Endothelial cell of umbilical vein (primary cell): Measurements from ENCODE around the gene MPPE1. TPM values are rescaled to one million over a fixed set of nuclear protein-coding genes. Genes with fewer than 3 reads are reported as not detected.

Experiments
- BruUV-seq: library from RNA; stranded (reverse); fragments of 400-500 nt; replicated peaks from 2 replicates; lab custom pipeline; 2021; lab: Mats Ljungman, UMichigan
- CTCF ChIA-PET: fragments of 300-600, 350-600 bp; sonication (Branson Sonifier 250); formaldehyde crosslinking; loops from one replicate; lab custom pipeline; 2021; ENCODE audit warnings: antibody characterized with exemption, inconsistent platforms; lab: Charles Lee
- POLR2A ChIA-PET: fragments of 300-600, 350-600 bp; sonication (Branson Sonifier 250); formaldehyde crosslinking; loops from one replicate; lab custom pipeline; 2021; ENCODE audit warnings: antibody characterized with exemption, inconsistent platforms; lab: Charles Lee
- DNase-seq: peaks from one replicate; pipeline ENCODE4 v3.0.0-alpha.2; 2011; ENCODE audit warnings: low read depth, low spot score
- FAIRE-seq: peaks from 2 replicates; lab custom pipeline; 2011; peaks lifted over from hg19 to GRCh38; lab: Jason Lieb, UNC
- H2AFZ ChIP-seq: 2 replicates; pipeline ENCODE4 v1.6.0; 2012; ENCODE audit warnings: low read depth, low read length, control low read depth, inconsistent platforms
- H3K27ac ChIP-seq: 2 replicates; pipeline ENCODE4 v1.5.1; 2011; ENCODE audit warnings: low read depth, mild to moderate bottlenecking, control low read depth, low read length, moderate library complexity; ENCODE audit not compliant: insufficient read depth
- H3K27me3 ChIP-seq, 2 experiments: 2 replicates each; pipeline versions ENCODE4 v1.6.0 to v1.6.1; 2011; ENCODE audit warnings: low read length in 2 of 2, mixed read lengths in 1 of 2; ENCODE audit not compliant: control insufficient read depth in 2 of 2, insufficient read depth in 2 of 2
- H3K36me3 ChIP-seq, 2 experiments: 2 replicates in 1 of 2; 3 replicates in 1 of 2; pipeline ENCODE4 v1.5.1; 2011; ENCODE audit warnings: low read length in 2 of 2, mild to moderate bottlenecking in 1 of 2, moderate library complexity in 1 of 2; ENCODE audit not compliant: control insufficient read depth in 2 of 2, insufficient read depth in 2 of 2; ENCODE audit errors: extremely low read depth in 1 of 2
- H3K4me1 ChIP-seq: 3 replicates; pipeline ENCODE4 v1.5.1; 2011; ENCODE audit warnings: mild to moderate bottlenecking, low read length; ENCODE audit not compliant: control insufficient read depth, insufficient read depth; ENCODE audit errors: extremely low read depth
- H3K4me2 ChIP-seq: 2 replicates; pipeline ENCODE4 v1.6.1; 2011; ENCODE audit warnings: low read length, control low read depth, mixed read lengths; ENCODE audit not compliant: insufficient read depth
- H3K4me3 ChIP-seq, 3 experiments: fragments of 200-600 bp in 1 of 3; sonication (generic), shearing (Covaris generic) in 1 of 3; replicated peaks in 1 of 3; 2 replicates each; pipeline ENCODE4 v1.5.1; 2011 to 2016; ENCODE audit warnings: control low read depth in 3 of 3, low read length in 3 of 3, mild to moderate bottlenecking in 2 of 3, inconsistent platforms in 1 of 3, low read depth in 1 of 3, moderate library complexity in 1 of 3; ENCODE audit not compliant: insufficient read depth in 1 of 3
- H3K79me2 ChIP-seq: 2 replicates; pipeline ENCODE4 v1.6.0; 2012; ENCODE audit warnings: low read length, inconsistent platforms; ENCODE audit not compliant: control insufficient read depth, insufficient read depth
- H3K9ac ChIP-seq: replicated peaks from 2 replicates; pipeline ENCODE3; 2011; ENCODE audit warnings: low read length, control low read depth; ENCODE audit not compliant: insufficient read depth; ENCODE audit errors: extremely low read depth
- H3K9me1 ChIP-seq: replicated peaks from 3 replicates; pipeline ENCODE4 v1.6.0; 2011; ENCODE audit warnings: mild to moderate bottlenecking, low read length; ENCODE audit not compliant: control insufficient read depth, insufficient read depth; ENCODE audit errors: extremely low read depth
- H3K9me3 ChIP-seq: replicated peaks from 2 replicates; pipeline ENCODE4 v1.5.1; 2012; ENCODE audit warnings: low read length, inconsistent platforms; ENCODE audit not compliant: control insufficient read depth, insufficient read depth
- H4K20me1 ChIP-seq: replicated peaks from 2 replicates; pipeline ENCODE3; 2011; ENCODE audit warnings: mild to moderate bottlenecking, low read length; ENCODE audit not compliant: control insufficient read depth, insufficient read depth; ENCODE audit errors: extremely low read depth
- CTCF ChIP-seq, 2 donors: IDR thresholded peaks; 1 replicate in 1 of 2; 2 replicates in 1 of 2; pipeline ENCODE4 v1.5.1; 2011; ENCODE audit warnings: low read length in 2 of 2, mild to moderate bottlenecking in 2 of 2, moderate library complexity in 2 of 2, control low read depth in 1 of 2, inconsistent platforms in 1 of 2, low read depth in 1 of 2; ENCODE audit not compliant: insufficient read depth in 1 of 2; ENCODE audit errors: extremely low read depth in 1 of 2
- EZH2 ChIP-seq: IDR thresholded peaks from 2 replicates; pipeline ENCODE4 v1.6.1; 2012; ENCODE audit warnings: borderline replicate concordance, low read depth, mild to moderate bottlenecking, moderate library complexity, low read length, inconsistent platforms; ENCODE audit not compliant: severe bottlenecking
- FOS ChIP-seq: IDR thresholded peaks from 2 replicates; pipeline ENCODE4 v1.6.1; 2011; ENCODE audit warnings: mild to moderate bottlenecking, low read length, moderate library complexity, borderline replicate concordance; ENCODE audit not compliant: insufficient read depth
- GATA2 ChIP-seq: IDR thresholded peaks from 2 replicates; pipeline ENCODE4 v1.7.0; 2011; ENCODE audit warnings: low read depth, mild to moderate bottlenecking, moderate library complexity, mixed read lengths, low read length; ENCODE audit not compliant: insufficient read length, insufficient read depth
- JUN ChIP-seq: IDR thresholded peaks from 2 replicates; pipeline ENCODE4 v1.6.1; 2011; ENCODE audit warnings: borderline replicate concordance, low read depth; ENCODE audit not compliant: insufficient read length, insufficient read depth
- MAX ChIP-seq: IDR thresholded peaks from 2 replicates; pipeline ENCODE4 v1.6.1; 2011; ENCODE audit not compliant: insufficient read depth, insufficient read length
- MYC ChIP-seq: IDR thresholded peaks from one replicate; pipeline ENCODE4 v1.6.1; 2011; ENCODE audit warnings: mild to moderate bottlenecking, low read depth, low read length
- POLR2A ChIP-seq: IDR thresholded peaks from 2 replicates; pipeline ENCODE4 v1.6.1; 2012; ENCODE audit warnings: low read depth, mild to moderate bottlenecking, control low read depth, low read length
- POLR2AphosphoS5 ChIP-seq: IDR thresholded peaks from 2 replicates; pipeline ENCODE4 v1.6.1; 2012; ENCODE audit warnings: low read depth, mild to moderate bottlenecking, control low read depth, low read length, moderate library complexity; ENCODE audit not compliant: insufficient read depth
- dilution Hi-C: fragments of 300-500 bp; cut with MboI; formaldehyde crosslinking; loops from one replicate; pipeline ENCODE4 v1.15.0; 2019; ENCODE audit warnings: low sequenced_read_pairs; ENCODE audit not compliant: extremely low pct_ligation_motif_present
- intact Hi-C: fragments of 100-400 bp; cut with micrococcal nuclease; formaldehyde crosslinking; loops from one replicate; pipeline ENCODE4 v1.10.0; 2022
- polyA plus RNA-seq, 4 experiments: library from polyadenylated mRNA; depleted of rRNA in 3 of 4; stranded (reverse) in 3 of 4; unstranded in 1 of 4; fragments of >200 nt; gene quantifications; 2 replicates each; pipeline versions ENCODE4 v1.2.1 to v1.2.3, GENCODE V29; 2011 to 2012; ENCODE audit warnings: missing spikeins in 1 of 4
- total RNA-seq: library from RNA; stranded (reverse); gene quantifications from 2 replicates; pipeline ENCODE4 v1.2.3, GENCODE V29; 2021

MPPE1 gene
- total and polyA plus RNA-seq, 2 donors (not counting 3 experiments of a cell fraction or from before 2014, with no cell fraction given) = 13.4 to 30.6 TPM

- peak overlapping the region; percentile 93 for H3K27ac ChIP-seq
- ChIA-PET POLR2A (no interaction called here), CTCF (no interaction called here)
- H3K4me3 ChIP-seq = peak overlapping the region; percentile 76 to 97 (median 93)
- H3K9me1 ChIP-seq = no peaks in the 10 kb centered on the region
- H3K4me2 ChIP-seq = peak overlapping the region; percentile 97
- intact Hi-C loops = no loop called here
- BruUV-seq = no TSS peak
- no peak for FAIRE-seq
- peaks cover 9% of the 10 kb centered on the region for H3K4me1 ChIP-seq
- no peak for DNase-seq
- TF ChIP-seq POLR2A (no peak), GATA2 (no peak), CTCF (IDR thresholded peaks at IDR 0.05; ENCODE audit: extremely low read depth in 1 of 2, insufficient read depth in 1 of 2, low read depth in 1 of 2, low read length in 2 of 2) (no peak), FOS (no peak), MYC (no peak), POLR2AphosphoS5 (no peak), JUN (no peak), MAX (no peak), EZH2 (no peak)
- H3K79me2 ChIP-seq = no peaks in the 10 kb centered on the region
- no peak overlapping the region for H2AFZ ChIP-seq
- no peaks in the 10 kb centered on the region for H3K27me3 ChIP-seq
- H3K9ac ChIP-seq = peak overlapping the region; percentile 97
- no peaks in the 10 kb centered on the region for H4K20me1 ChIP-seq
- no peaks in the 10 kb centered on the region for H3K9me3 ChIP-seq
- dilution Hi-C loops = no loop called here
- peaks cover 2 to 4% of the 10 kb centered on the region in 2 experiments for H3K36me3 ChIP-seq
Measured at GRCh38 chr18:11906926-11907874, 917 bp downstream of the MPPE1 start.
